OCI-LY1 (cell line): ENCODE results near the gene ATP1A3.

Experiments used
- H2AFZ ChIP-seq: fragments of 200-600 bp; sonication (generic), shearing (Covaris generic); 2 replicates; pipeline ENCODE4 v1.6.0; 2014; ENCODE audit warnings: antibody characterized with exemption, mild to moderate bottlenecking, low read length
- H3F3A ChIP-seq: fragments of 200-600 bp; sonication (generic), shearing (Covaris generic); 2 replicates; pipeline ENCODE4 v1.6.0; 2014; ENCODE audit warnings: mild to moderate bottlenecking, antibody characterized with exemption, low read length, moderate library complexity; ENCODE audit not compliant: insufficient read depth
- H3K27ac ChIP-seq: fragments of 200-600 bp; sonication (generic); 2 replicates; pipeline ENCODE4 v1.5.1; 2014; ENCODE audit warnings: low read length, mixed run types, mild to moderate bottlenecking, low read depth; ENCODE audit not compliant: poor library complexity, severe bottlenecking
- H3K27me3 ChIP-seq: fragments of 200-600 bp; sonication (generic); 2 replicates; pipeline ENCODE4 v1.6.0; 2014; ENCODE audit warnings: antibody characterized with exemption, mild to moderate bottlenecking, low read length, moderate library complexity; ENCODE audit not compliant: insufficient read depth
- H3K36me3 ChIP-seq: fragments of 200-600 bp; sonication (generic); 2 replicates; pipeline ENCODE4 v1.6.1; 2014; ENCODE audit warnings: mild to moderate bottlenecking, antibody characterized with exemption, low read length, moderate library complexity, mixed read lengths; ENCODE audit not compliant: insufficient read depth
- H3K4me1 ChIP-seq: fragments of 200-600 bp; sonication (generic); 2 replicates; pipeline ENCODE4 v1.5.1; 2014; ENCODE audit warnings: mild to moderate bottlenecking, low read length, moderate library complexity; ENCODE audit not compliant: insufficient read depth, severe bottlenecking
- H3K4me2 ChIP-seq: fragments of 200-600 bp; sonication (generic), shearing (Covaris generic); 2 replicates; pipeline ENCODE4 v1.6.1; 2014; ENCODE audit warnings: low read length
- H3K4me3 ChIP-seq: fragments of 200-600 bp; sonication (generic); 2 replicates; pipeline ENCODE4 v1.5.1; 2014; ENCODE audit warnings: low read length, low read depth, mild to moderate bottlenecking, mixed read lengths; ENCODE audit not compliant: poor library complexity, severe bottlenecking
- H3K79me2 ChIP-seq: fragments of 200-600 bp; shearing (Covaris generic); 2 replicates; pipeline ENCODE4 v1.6.1; 2016; ENCODE audit warnings: mixed run types, low read length, mixed read lengths; ENCODE audit not compliant: insufficient read depth
- H3K9ac ChIP-seq: fragments of 200-600 bp; sonication (generic), shearing (Covaris generic); 2 replicates; pipeline ENCODE4 v1.6.1; 2014; ENCODE audit warnings: mild to moderate bottlenecking, low read length, mixed read lengths
- H3K9me2 ChIP-seq: fragments of 200-600 bp; sonication (generic), shearing (Covaris generic); 2 replicates; pipeline ENCODE4 v1.6.1; 2014; ENCODE audit warnings: low read depth, mild to moderate bottlenecking, low read length, mixed read lengths
- H3K9me3 ChIP-seq: fragments of 200-600 bp; shearing (Covaris generic); 2 replicates; pipeline ENCODE4 v1.6.1; 2014; ENCODE audit warnings: low read length, mixed read lengths
- H4K20me1 ChIP-seq: fragments of 200-600 bp; sonication (generic), shearing (Covaris generic); 2 replicates; pipeline ENCODE4 v1.6.0; 2016; ENCODE audit warnings: mild to moderate bottlenecking, low read length; ENCODE audit not compliant: insufficient read depth
- CTCF ChIP-seq: fragments of 200-600 bp; sonication (generic), shearing (Covaris generic); IDR thresholded peaks from 2 replicates; pipeline ENCODE4 v1.5.1; 2017; ENCODE audit warnings: mild to moderate bottlenecking, antibody characterized with exemption, low read length, moderate library complexity, mixed read lengths
- EZH2 ChIP-seq: fragments of 200-600 bp; sonication (generic), shearing (Covaris generic); IDR thresholded peaks from 2 replicates; pipeline ENCODE4 v1.8.0; 2017; ENCODE audit warnings: borderline replicate concordance, mixed run types, mild to moderate bottlenecking, antibody characterized with exemption, low read length, moderate library complexity, mixed read lengths

ATP1A3 gene

GRCh38 chr19:41988947-41989346, 5.1 kb downstream of the ATP1A3 start:
- H3K4me1 ChIP-seq: peaks cover 10% of the 10 kb centered on the region
- no peak overlapping the region for H3K4me3 ChIP-seq
- H3K9me3 ChIP-seq: no peaks in the 10 kb centered on the region
- no peak overlapping the region for H3K9ac ChIP-seq
- TF ChIP-seq EZH2 (no peak), CTCF (no peak)
- H3K79me2 ChIP-seq: no peaks in the 10 kb centered on the region
- peaks cover 33% of the 10 kb centered on the region for H3K36me3 ChIP-seq
- no peaks in the 10 kb centered on the region for H3K9me2 ChIP-seq
- H3K4me2 ChIP-seq: no peak overlapping the region
- no peaks in the 10 kb centered on the region for H3K27me3 ChIP-seq
- H3F3A ChIP-seq: no peaks in the 10 kb centered on the region
- no peaks in the 10 kb centered on the region for H4K20me1 ChIP-seq
- no peak overlapping the region for H2AFZ ChIP-seq
- no peak overlapping the region for H3K27ac ChIP-seq

GRCh38 chr19:41987141-41987860, 6.7 kb downstream of the ATP1A3 start:
- Histone ChIP-seq H3K4me2 (no peak overlapping the region), H3K4me3 (no peak overlapping the region), H3K36me3 (peaks cover 33% of the 10 kb centered on the region), H3F3A (no peaks in the 10 kb centered on the region), H3K9ac (no peak overlapping the region), H3K27me3 (no peaks in the 10 kb centered on the region), H3K27ac (no peak overlapping the region), H2AFZ (no peak overlapping the region), H3K9me3 (no peaks in the 10 kb centered on the region), H3K4me1 (no peaks in the 10 kb centered on the region), H3K9me2 (no peaks in the 10 kb centered on the region), H3K79me2 (no peaks in the 10 kb centered on the region), H4K20me1 (no peaks in the 10 kb centered on the region)
- TF ChIP-seq EZH2: no peak
- TF ChIP-seq CTCF: no peak

GRCh38 chr19:41984961-41985360, 9.1 kb downstream of the ATP1A3 start:
- no peak overlapping the region for H3K4me2 ChIP-seq
- H3K4me1 ChIP-seq: no peaks in the 10 kb centered on the region
- no peak overlapping the region for H3K27ac ChIP-seq
- no peaks in the 10 kb centered on the region for H4K20me1 ChIP-seq
- peaks cover 51% of the 10 kb centered on the region for H3K36me3 ChIP-seq
- H3K9ac ChIP-seq: no peak overlapping the region
- H3K9me3 ChIP-seq: no peaks in the 10 kb centered on the region
- TF ChIP-seq CTCF (no peak), EZH2 (no peak)
- no peaks in the 10 kb centered on the region for H3K79me2 ChIP-seq
- H3K27me3 ChIP-seq: no peaks in the 10 kb centered on the region
- H3K9me2 ChIP-seq: no peaks in the 10 kb centered on the region
- no peaks in the 10 kb centered on the region for H3F3A ChIP-seq
- H3K4me3 ChIP-seq: no peak overlapping the region
- H2AFZ ChIP-seq: no peak overlapping the region
